ENCODE measurements around the gene KCNE2.

Gene KCNE2

GRCh38 chr21:34343838-34344381 lies 19.9 kb upstream of the KCNE2 start:
- no peak overlapping the region for H3K27ac ChIP-seq
- TF ChIP-seq CTCF (conservative IDR thresholded peaks at IDR 0.05) (no peak), ZFX (IDR thresholded peaks at IDR 0.05) (no peak)

GRCh38 chr21:34344584-34344983 lies 19.2 kb upstream of the KCNE2 start:
- H3K27ac ChIP-seq = no peak overlapping the region
- TF ChIP-seq CTCF (conservative IDR thresholded peaks at IDR 0.05) = no peak
- TF ChIP-seq ZFX (IDR thresholded peaks at IDR 0.05) = no peak

DNA sequence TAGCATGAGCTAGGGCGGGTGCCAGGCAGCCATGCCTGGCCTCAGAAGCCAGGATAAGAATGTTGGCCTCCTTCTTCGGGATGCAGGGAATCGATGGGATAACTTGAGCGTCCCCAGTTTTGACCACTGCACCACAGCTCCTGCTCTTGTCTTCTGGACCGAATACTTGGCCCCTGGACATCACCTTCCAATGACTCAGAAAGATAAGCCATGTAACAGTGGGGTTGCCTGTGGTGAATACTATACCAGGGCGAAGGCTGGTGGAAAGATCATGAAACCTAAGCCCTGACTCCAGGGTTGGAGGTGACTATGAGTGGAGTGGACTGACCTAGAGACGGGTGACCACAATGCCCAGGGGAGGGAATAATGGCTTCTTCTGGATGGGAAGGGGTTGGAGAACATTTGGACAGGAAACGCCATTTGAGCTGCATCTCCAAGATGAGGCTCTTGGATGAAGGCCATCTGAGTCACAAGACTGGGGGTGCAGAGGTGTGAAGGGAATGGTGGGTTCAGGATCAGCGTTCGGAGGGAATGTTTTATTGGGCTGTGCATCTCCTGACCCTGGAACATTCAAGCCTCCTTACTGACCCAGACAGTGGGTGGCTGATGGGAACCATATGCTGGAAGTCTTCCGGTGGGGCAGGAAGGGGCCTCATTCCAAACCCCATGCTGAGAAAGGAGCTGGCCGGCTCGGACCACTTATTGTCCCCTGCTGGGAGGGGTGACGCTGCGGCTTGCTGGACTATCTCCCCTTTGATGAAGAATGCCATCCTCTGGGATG lies 18.5 kb upstream of the KCNE2 start:
- TF ChIP-seq CTCF (conservative IDR thresholded peaks at IDR 0.05) = no peak
- no peak for TF ChIP-seq ZFX (IDR thresholded peaks at IDR 0.05)
- H3K27ac ChIP-seq = no peak overlapping the region

GRCh38 chr21:34345892-34346291 lies 17.9 kb upstream of the KCNE2 start:
- TF ChIP-seq ZFX (IDR thresholded peaks at IDR 0.05) (no peak), CTCF (conservative IDR thresholded peaks at IDR 0.05) (no peak)
- no peak overlapping the region for H3K27ac ChIP-seq

DNA sequence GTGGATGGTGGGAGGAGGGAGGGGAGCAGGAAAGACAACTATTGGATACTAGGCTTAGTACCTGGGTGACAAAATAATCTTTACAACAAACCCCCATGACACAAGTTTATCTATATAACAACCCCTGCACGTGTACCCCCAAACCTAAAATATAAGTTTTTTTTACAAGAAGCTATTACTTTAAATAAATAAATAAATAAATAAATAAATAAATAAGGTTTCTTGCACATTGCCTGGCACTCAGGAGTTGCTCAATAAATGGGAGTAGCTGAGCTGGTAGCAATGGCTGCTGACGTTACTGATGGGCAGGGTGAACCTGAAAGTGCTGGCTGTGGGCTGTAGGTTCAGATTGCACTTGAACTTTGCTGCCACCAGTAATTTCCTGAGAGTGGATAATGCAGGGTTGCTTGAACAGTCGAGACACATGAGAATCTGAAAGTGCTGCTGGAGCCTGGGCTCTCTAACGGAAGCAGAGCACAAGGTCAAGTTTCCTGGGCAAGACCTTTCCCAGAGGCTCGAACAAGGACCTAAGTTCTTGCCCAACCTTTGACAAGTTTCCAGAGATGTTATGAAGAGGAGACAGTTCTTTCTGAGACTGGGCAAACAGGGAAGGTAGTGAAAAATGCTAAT lies 14.8 kb upstream of the KCNE2 start:
- H3K27ac ChIP-seq = no peak overlapping the region
- TF ChIP-seq CTCF (conservative IDR thresholded peaks at IDR 0.05) (no peak), ZFX (IDR thresholded peaks at IDR 0.05) (no peak)

DNA sequence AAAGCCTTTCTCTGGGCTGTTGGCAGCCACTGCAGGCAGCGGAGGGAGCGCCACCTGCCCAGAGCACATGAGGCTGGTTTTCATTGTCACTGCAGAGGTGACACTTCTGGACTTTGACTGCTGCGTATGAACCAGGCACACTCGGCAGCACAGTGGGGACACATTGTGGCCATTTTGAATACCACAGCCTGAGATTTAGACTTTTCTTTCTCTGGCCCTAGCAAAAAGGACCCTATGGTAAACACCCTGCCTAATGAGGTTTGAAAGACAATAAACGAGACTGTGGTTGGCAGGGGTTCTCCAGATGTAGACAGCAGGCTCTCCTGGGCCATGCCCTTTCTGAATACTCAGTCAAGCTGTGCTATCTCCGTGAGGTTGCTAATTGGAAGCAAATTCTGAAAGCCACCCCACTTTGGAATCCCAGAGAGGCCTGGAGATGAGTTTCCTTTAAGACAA lies 12.0 kb upstream of the KCNE2 start:
- H3K27ac ChIP-seq = no peak overlapping the region
- peak; percentile 82 for TF ChIP-seq CTCF (conservative IDR thresholded peaks at IDR 0.05)
- no peak for TF ChIP-seq ZFX (IDR thresholded peaks at IDR 0.05)

DNA sequence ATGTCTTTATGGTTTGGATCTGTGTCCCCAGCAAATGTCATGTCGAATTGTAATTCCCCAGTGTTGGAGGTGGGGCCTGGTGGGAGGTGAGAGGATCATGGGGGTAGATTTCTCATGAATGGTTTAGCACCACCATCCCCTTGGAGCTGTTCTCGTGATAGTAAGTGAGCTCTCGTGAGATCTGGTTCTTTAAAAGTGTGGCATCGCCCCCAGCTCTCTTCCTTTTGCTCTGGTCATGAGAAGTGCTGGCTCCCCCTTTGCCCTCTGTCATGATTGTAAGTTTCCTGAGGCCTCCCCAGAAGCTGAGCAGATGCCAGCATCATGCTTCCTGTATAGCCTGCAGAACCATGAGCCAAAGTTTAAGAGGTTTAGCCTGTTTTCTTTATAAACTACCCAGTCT lies 11.2 kb upstream of the KCNE2 start:
- H3K27ac ChIP-seq = no peak overlapping the region
- no peak for TF ChIP-seq ZFX (IDR thresholded peaks at IDR 0.05)
- TF ChIP-seq CTCF (conservative IDR thresholded peaks at IDR 0.05) = no peak
